Coronary artery (tissue), 2 donors: ENCODE data around the gene CFAP65.

ENCODE experiments used
- DNase-seq: peaks from one replicate; pipeline ENCODE4 v3.0.0-alpha.2; 2017; ENCODE audit warnings: low spot score
- H3K27ac ChIP-seq, 2 donors: fragments of 200-600 bp; sonication (generic); one replicate each; pipeline ENCODE4 v1.5.1; 2016 to 2019
- H3K4me3 ChIP-seq: fragments of 200-600 bp; sonication (generic); 2 replicates; pipeline ENCODE4 v1.5.1; 2016; ENCODE audit warnings: mild to moderate bottlenecking, moderate library complexity
- TF ChIP-seq, protein P1 (sequence below): fragments of 200-600 bp; sonication (generic); IDR thresholded peaks from one replicate; pipeline ENCODE4 v1.5.1; 2019; ENCODE audit warnings: antibody characterized with exemption

Gene CFAP65

DNA sequence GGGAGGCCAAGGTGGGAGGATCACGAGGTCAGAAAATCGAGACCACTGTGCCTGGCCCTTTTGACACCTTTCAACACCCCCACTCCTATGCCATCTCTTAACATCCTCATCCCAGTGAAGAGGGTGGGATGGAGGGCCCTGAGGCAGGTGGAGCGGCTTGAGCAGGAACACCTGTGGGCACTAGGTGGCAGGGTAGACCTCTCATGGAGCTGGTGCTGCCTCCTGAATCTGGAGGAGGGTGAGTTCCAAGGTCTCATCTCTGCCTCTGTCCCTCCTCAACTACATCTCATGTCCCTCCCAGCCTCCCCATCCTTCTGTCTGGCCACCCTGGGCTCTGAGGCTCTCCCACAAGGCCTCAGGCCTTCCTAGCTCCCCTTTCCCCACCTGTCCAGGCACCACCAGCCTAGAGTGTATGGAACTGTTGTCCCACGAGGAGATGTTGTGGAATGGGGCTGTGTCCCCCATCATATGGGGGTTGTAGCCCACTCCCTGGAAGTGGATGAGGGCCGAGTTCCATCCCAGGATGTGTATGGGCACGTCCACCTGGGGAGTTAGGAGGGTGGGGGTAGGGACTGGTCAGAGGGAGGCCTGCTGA lies 31.1 kb downstream of the CFAP65 start:
- TF ChIP-seq, protein P1, sequence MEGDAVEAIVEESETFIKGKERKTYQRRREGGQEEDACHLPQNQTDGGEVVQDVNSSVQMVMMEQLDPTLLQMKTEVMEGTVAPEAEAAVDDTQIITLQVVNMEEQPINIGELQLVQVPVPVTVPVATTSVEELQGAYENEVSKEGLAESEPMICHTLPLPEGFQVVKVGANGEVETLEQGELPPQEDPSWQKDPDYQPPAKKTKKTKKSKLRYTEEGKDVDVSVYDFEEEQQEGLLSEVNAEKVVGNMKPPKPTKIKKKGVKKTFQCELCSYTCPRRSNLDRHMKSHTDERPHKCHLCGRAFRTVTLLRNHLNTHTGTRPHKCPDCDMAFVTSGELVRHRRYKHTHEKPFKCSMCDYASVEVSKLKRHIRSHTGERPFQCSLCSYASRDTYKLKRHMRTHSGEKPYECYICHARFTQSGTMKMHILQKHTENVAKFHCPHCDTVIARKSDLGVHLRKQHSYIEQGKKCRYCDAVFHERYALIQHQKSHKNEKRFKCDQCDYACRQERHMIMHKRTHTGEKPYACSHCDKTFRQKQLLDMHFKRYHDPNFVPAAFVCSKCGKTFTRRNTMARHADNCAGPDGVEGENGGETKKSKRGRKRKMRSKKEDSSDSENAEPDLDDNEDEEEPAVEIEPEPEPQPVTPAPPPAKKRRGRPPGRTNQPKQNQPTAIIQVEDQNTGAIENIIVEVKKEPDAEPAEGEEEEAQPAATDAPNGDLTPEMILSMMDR: no peak
- Histone ChIP-seq H3K4me3 (no peak overlapping the region), H3K27ac (no peak overlapping the region)
- no peak for DNase-seq

DNA sequence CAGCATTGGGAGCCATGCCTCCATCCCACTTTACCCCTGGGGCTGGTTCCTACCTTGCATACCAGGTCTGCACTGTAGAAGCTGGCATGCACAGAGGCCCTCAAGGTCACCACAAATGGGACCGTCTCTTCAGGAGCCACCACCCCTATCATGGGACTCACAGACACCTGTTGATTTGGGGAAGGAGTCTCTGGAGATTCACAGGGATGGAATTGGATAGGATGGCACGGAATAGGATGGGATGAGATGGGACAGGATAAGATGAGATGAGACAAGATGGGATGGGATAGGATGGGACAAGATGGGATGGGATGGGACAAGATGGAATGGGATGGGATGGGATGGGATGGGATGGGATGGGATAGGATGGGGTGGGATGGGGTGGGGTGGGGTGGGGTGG lies 32.0 kb downstream of the CFAP65 start:
- Histone ChIP-seq H3K4me3 (no peak overlapping the region), H3K27ac (no peak overlapping the region)
- no peak for DNase-seq
- TF ChIP-seq, protein P1: no peak

DNA sequence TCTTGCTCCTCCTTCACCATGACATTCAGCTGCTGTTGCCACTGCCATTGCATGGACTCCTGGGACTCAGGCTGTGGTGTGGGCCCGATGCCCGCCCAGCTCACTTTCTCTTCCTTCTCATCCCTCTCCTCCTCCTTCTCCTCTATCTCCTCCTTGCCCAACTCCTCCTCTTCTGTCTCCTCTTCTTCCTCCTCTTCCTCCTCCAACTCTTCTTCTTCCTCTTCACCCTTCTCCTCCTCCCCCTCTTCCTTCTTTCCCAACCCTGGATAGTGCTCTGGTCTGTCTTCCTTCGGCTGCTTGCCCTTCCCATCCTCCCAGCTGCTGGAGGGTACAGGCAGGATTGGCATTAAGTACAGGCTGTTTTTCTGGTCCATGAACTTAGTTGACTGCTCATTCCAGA lies 37.3 kb downstream of the CFAP65 start:
- no peak overlapping the region for H3K27ac ChIP-seq
- no peak overlapping the region for H3K4me3 ChIP-seq
- no peak for DNase-seq
- TF ChIP-seq, protein P1: no peak

DNA sequence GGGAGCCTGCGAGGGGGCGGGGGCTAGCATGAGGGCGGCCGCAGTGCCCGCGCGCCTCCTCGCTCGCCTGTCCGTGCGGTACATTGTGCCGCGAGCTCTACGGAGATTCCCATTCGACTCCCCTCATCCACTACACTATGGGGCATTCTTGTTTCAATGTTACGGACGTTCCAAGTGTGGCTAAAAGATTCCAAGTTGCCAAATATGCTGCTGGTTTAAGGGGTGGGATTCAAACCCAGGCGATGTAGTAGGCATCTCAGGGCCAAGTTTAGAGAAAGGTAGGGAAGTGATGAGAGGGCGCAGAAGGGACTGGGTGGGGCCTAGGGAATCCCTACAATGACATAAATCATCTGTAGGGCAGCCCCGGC lies 38.1 kb downstream of the CFAP65 start:
- Histone ChIP-seq H3K27ac (no peak overlapping the region), H3K4me3 (peak overlapping the region; percentile 57)
- DNase-seq: no peak
- TF ChIP-seq, protein P1: peak; percentile 12

DNA sequence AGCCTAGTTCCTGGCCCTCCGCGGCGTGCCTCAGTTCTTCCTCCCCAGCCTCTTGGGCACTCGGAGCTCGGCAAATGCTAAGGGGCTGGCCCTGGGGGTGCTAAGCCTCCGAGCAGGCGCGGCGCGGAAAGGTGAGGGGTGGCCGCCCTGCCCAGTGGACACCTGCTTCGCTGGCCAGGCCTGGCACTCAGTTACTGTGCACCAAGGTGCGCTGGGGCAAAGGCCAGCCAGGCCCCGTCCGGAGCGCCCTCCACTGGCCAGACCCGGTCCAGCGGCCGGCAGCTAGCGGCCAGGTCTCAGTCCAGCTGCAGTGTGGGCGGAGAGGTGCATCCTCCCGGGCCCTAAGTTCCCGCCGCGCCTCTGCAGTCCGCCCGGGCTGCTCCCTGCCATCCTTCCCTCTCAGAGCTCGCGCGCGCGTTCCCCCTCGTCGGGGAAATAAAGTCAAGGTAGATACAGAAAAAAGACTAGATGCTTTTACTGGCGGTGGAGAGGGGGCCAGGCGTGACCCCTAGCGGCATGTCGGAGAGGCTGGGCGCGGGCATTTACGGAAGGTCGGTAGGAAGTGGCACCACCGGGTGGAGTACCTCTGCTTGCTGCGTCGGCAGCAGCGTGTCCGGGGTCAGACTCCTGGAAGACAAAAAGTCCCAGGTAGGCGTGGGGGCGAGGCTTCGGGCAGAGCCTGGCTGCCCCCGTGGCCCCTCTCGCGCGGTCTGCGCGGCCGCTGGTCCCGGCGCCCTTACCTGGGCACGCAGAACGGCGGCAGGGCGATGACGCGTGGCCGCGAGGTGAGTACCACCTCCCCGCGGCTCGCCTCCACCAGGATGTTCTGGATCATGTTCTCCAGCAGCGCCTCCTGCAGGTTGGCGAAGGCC lies 38.7 kb downstream of the CFAP65 start:
- TF ChIP-seq, protein P1: peak; percentile 4
- no peak overlapping the region for H3K27ac ChIP-seq

DNA sequence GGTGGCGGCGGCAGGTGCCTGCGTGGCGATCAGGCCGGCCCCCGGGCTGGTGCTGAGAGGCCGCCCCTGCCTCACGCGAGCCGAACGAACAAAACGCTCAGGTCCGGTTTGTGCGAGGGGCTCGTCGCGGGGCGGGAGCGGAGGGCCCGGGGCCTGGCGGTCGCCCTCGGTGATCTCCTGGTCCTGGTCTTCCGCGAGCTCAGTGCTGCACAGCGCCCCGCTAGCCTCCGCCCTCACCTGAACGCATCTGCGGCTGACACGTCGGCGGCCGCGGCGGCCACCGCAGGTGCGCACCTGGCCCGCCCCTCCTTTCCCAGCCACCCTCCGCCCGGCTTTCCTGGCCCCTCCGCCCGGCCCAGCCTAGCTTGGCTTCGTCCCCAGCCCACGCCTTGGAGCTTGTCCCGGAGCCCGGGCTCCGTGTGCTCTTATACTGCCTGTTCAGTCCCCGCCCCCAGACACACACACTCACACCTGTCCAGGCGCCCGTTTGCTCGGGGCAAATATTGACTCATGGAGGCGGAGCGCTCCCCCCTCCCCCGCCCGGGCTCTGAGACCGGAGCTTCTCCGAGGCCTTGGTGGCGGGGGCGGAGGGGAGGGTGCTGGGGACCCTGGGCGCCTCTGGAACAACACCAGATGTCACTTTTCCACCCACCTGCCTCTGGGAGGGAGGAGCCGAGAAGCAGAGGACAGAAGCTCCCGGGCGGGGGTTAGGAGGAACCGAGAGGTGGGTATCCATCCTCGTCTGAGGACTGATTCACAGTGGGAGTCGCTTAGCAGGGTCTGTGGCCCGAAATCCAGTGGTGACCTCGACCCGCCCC lies 39.5 kb downstream of the CFAP65 start:
- no peak for DNase-seq
- Histone ChIP-seq H3K4me3 (peak overlapping the region; percentile 57), H3K27ac (no peak overlapping the region)
- TF ChIP-seq, protein P1: no peak

More for the DNA sequence above, 38.7 kb downstream of the CFAP65 start:
- H3K4me3 ChIP-seq: peak overlapping the region; percentile 57
- DNase-seq: no peak
